Hepatocyte (in vitro differentiated cells): ENCODE data around the gene DNAH17. TPM values are rescaled to one million over a fixed set of nuclear protein-coding genes. Genes with fewer than 3 reads are reported as not detected.

Experiments used
- DNase-seq: peaks from one replicate; pipeline ENCODE4 v3.0.0-alpha.2; 2016; ENCODE audit warnings: low spot score
- H2AFZ ChIP-seq: fragments of 200-600 bp; sonication (generic); 2 replicates; pipeline ENCODE4 v1.6.0; 2016; ENCODE audit warnings: antibody characterized with exemption, mild to moderate bottlenecking
- H3K27ac ChIP-seq: fragments of 200-600 bp; sonication (generic); 2 replicates; pipeline ENCODE4 v1.5.1; 2016; ENCODE audit warnings: mild to moderate bottlenecking
- H3K27me3 ChIP-seq: fragments of 200-600 bp; sonication (generic); 2 replicates; pipeline ENCODE4 v1.6.1; 2016
- H3K36me3 ChIP-seq: fragments of 200-600 bp; sonication (generic); replicated peaks from 2 replicates; pipeline ENCODE4 v1.5.1; 2016; ENCODE audit warnings: low read depth; ENCODE audit not compliant: insufficient read depth
- H3K4me1 ChIP-seq: fragments of 200-600 bp; sonication (generic); 2 replicates; pipeline ENCODE4 v1.5.1; 2016; ENCODE audit warnings: mild to moderate bottlenecking, moderate library complexity; ENCODE audit not compliant: insufficient read depth
- H3K4me2 ChIP-seq: fragments of 200-600 bp; sonication (generic); 2 replicates; pipeline ENCODE4 v1.6.0; 2016
- H3K4me3 ChIP-seq: fragments of 200-600 bp; sonication (generic); 2 replicates; pipeline ENCODE4 v1.5.1; 2016; ENCODE audit warnings: mild to moderate bottlenecking
- H3K79me2 ChIP-seq: fragments of 200-600 bp; sonication (generic); 2 replicates; pipeline ENCODE4 v1.6.0; 2017; ENCODE audit warnings: mild to moderate bottlenecking
- H3K9me2 ChIP-seq: fragments of 200-600 bp; sonication (generic); replicated peaks from 2 replicates; pipeline ENCODE4 v1.6.0; 2017; ENCODE audit warnings: mild to moderate bottlenecking; ENCODE audit not compliant: insufficient read depth
- H3K9me3 ChIP-seq: fragments of 200-600 bp; sonication (generic); 2 replicates; pipeline ENCODE4 v1.5.1; 2016; ENCODE audit warnings: low read depth, mild to moderate bottlenecking
- H4K20me1 ChIP-seq: fragments of 200-600 bp; sonication (generic); 2 replicates; pipeline ENCODE4 v1.6.0; 2016; ENCODE audit warnings: mild to moderate bottlenecking; ENCODE audit not compliant: insufficient read depth, poor library complexity, severe bottlenecking
- CTCF ChIP-seq: fragments of 200-600 bp; sonication (generic); IDR thresholded peaks from 2 replicates; pipeline ENCODE4 v1.5.1; 2016; ENCODE audit warnings: antibody characterized with exemption, mild to moderate bottlenecking; ENCODE audit not compliant: poor library complexity
- EZH2 ChIP-seq: fragments of 200-600 bp; sonication (generic); IDR thresholded peaks from 2 replicates; pipeline ENCODE4 v1.6.1; 2016; ENCODE audit warnings: antibody characterized with exemption, mild to moderate bottlenecking, borderline replicate concordance
- EZH2phosphoT487 ChIP-seq: fragments of 200-600 bp; sonication (generic); IDR thresholded peaks from one replicate; pipeline ENCODE4 v1.6.1; 2018; ENCODE audit warnings: antibody characterized with exemption, mild to moderate bottlenecking, low read depth, moderate library complexity; ENCODE audit not compliant: unreplicated experiment, severe bottlenecking
- WGBS: methylation state at CpG from one replicate; pipeline ENCODE4 v1.1.6; 2016; ENCODE audit warnings: low lambda C conversion rate; ENCODE audit errors: missing lambda C conversion rate; 5-methylcytosine and 5-hydroxymethylcytosine counted together
- polyA plus RNA-seq: library from polyadenylated mRNA; unstranded; fragments of >200 nt; fragmentation: Nextera tagmentation; extraction: Ambion mirVana; gene quantifications from 2 replicates; pipeline ENCODE4 v1.2.1, GENCODE V29; 2016
- total RNA-seq: library from RNA; depleted of rRNA; stranded (reverse); fragments of >200 nt; gene quantifications from 2 replicates; pipeline ENCODE4 v1.2.3, GENCODE V29; 2014

Gene DNAH17
- total and polyA plus RNA-seq, 2 experiments from 2014 or later: 0.20 to 1.5 TPM

- H4K20me1 ChIP-seq: peaks cover 15% of the 10 kb centered on the region
- H3K9me2 ChIP-seq: no peaks in the 10 kb centered on the region
- WGBS: 6% methylated on average over 79 of the region's 89 CpGs
- peak within 1 kb of the TSS; percentile 95 for H3K27ac ChIP-seq
- no peaks in the 10 kb centered on the region for H3K27me3 ChIP-seq
- peaks cover 53% of the 10 kb centered on the region for H3K79me2 ChIP-seq
- peak within 1 kb of the TSS; percentile 83 for H3K4me2 ChIP-seq
- H3K9me3 ChIP-seq: no peaks in the 10 kb centered on the region
- H3K4me1 ChIP-seq: peaks cover 41% of the 10 kb centered on the region
- H3K36me3 ChIP-seq: no peaks in the 10 kb centered on the region
- H3K4me3 ChIP-seq: peak within 1 kb of the TSS; percentile 75
- no peak for TF ChIP-seq EZH2
- no peak for TF ChIP-seq CTCF
- no peak for TF ChIP-seq EZH2phosphoT487
- peak; percentile 89 for DNase-seq
- H2AFZ ChIP-seq: peak within 1 kb of the TSS; percentile 91
Observed at GRCh38 chr17:78378225-78379130, 198.7 kb downstream of the DNAH17 start, which contains the start of gene PGS1. Gene PGS1 (plus strand): TSS chr17:78378649. CDS start chr17:78378666, 17 bp downstream.

- Histone ChIP-seq H4K20me1 (peaks cover 11% of the 10 kb centered on the region), H3K4me3 (peak overlapping the region; percentile 75), H2AFZ (peak overlapping the region; percentile 91), H3K4me2 (peak overlapping the region; percentile 83), H3K79me2 (peaks cover 47% of the 10 kb centered on the region), H3K9me2 (no peaks in the 10 kb centered on the region), H3K9me3 (no peaks in the 10 kb centered on the region), H3K4me1 (peaks cover 42% of the 10 kb centered on the region), H3K27ac (peak overlapping the region; percentile 95), H3K36me3 (no peaks in the 10 kb centered on the region), H3K27me3 (no peaks in the 10 kb centered on the region)
- DNase-seq: peak; percentile 17
- no peak for TF ChIP-seq CTCF
- no peak for TF ChIP-seq EZH2phosphoT487
- no peak for TF ChIP-seq EZH2
- 74% methylated on average over 14 of the region's 14 CpGs for WGBS
Observed at GRCh38 chr17:78377858-78378224, 199.4 kb downstream of the DNAH17 start.

- Histone ChIP-seq H4K20me1 (peaks cover 6% of the 10 kb centered on the region), H3K79me2 (peaks cover 30% of the 10 kb centered on the region), H3K27ac (peak overlapping the region; percentile 95), H3K36me3 (no peaks in the 10 kb centered on the region), H3K9me2 (no peaks in the 10 kb centered on the region), H3K4me1 (peaks cover 43% of the 10 kb centered on the region), H2AFZ (no peak overlapping the region), H3K27me3 (no peaks in the 10 kb centered on the region), H3K9me3 (no peaks in the 10 kb centered on the region), H3K4me2 (no peak overlapping the region), H3K4me3 (no peak overlapping the region)
- no peak for DNase-seq
- TF ChIP-seq EZH2 (no peak), EZH2phosphoT487 (no peak), CTCF (no peak)
- 92% methylated on average over 5 of the region's 5 CpGs for WGBS
Observed at GRCh38 chr17:78376161-78376560, 201.0 kb downstream of the DNAH17 start.
